ENCODE measurements around the gene CSTF2T. TPM values are rescaled to one million over a fixed set of nuclear protein-coding genes. Genes with fewer than 3 reads are reported as not detected.
A peak's percentile ranks its signal among the peaks of the same experiment; 100 is the strongest.
"Not testable (repeated sequence)": the region's sequence is repeated elsewhere in the genome, so short reads cannot be mapped to it uniquely, and the experiment has no call there.

CSTF2T gene
- polyA plus RNA-seq, 3 donors = 37.5 to 44.6 (median 43.9) TPM

- DNase-seq (ENCODE audit: extremely low read depth in 1 of 11, low read depth in 9 of 11, low spot score in 4 of 11) = no peak
These were observed 8.5 kb upstream of the CSTF2T start for GRCh38 chr10:51707821-51708424.

GRCh38 chr10:51707392-51707791 lies 8.0 kb upstream of the CSTF2T start:
- DNase-seq (ENCODE audit: extremely low read depth in 1 of 11, low read depth in 9 of 11, low spot score in 4 of 11) = no peak

GRCh38 chr10:51706225-51706624 lies 6.8 kb upstream of the CSTF2T start:
- DNase-seq (ENCODE audit: extremely low read depth in 1 of 11, low read depth in 9 of 11, low spot score in 4 of 11) = no peak

GRCh38 chr10:51705774-51706173 lies 6.4 kb upstream of the CSTF2T start:
- no peak for DNase-seq (ENCODE audit: extremely low read depth in 1 of 11, low read depth in 9 of 11, low spot score in 4 of 11)

- DNase-seq (ENCODE audit: extremely low read depth in 1 of 11, low read depth in 9 of 11, low spot score in 4 of 11) = peak; percentile 29 to 71 (median 46)
These were observed 928 bp upstream of the CSTF2T start for GRCh38 chr10:51700228-51700817.

- DNase-seq (ENCODE audit: extremely low read depth in 1 of 11, low read depth in 9 of 11, low spot score in 4 of 11) = peak in 1 of 11 donors; percentile 22
These were observed 285 bp downstream of the CSTF2T start for GRCh38 chr10:51699145-51699474.

- no peak for DNase-seq (ENCODE audit: extremely low read depth in 1 of 11, low read depth in 9 of 11, low spot score in 4 of 11)
These were observed 827 bp downstream of the CSTF2T start for GRCh38 chr10:51698473-51699063.

- no peak for DNase-seq (ENCODE audit: extremely low read depth in 1 of 11, low read depth in 9 of 11, low spot score in 4 of 11)
These were observed 3.1 kb downstream of the CSTF2T start for GRCh38 chr10:51696251-51696650.

- no peak for DNase-seq (ENCODE audit: extremely low read depth in 1 of 11, low read depth in 9 of 11, low spot score in 4 of 11)
These were observed 5.2 kb downstream of the CSTF2T start for GRCh38 chr10:51694086-51694768.

GRCh38 chr10:51691135-51691534 lies 8.3 kb downstream of the CSTF2T start:
- DNase-seq (ENCODE audit: extremely low read depth in 1 of 11, low read depth in 9 of 11, low spot score in 4 of 11) = no peak

GRCh38 chr10:51689536-51689935 lies 9.9 kb downstream of the CSTF2T start:
- no peak for DNase-seq (ENCODE audit: extremely low read depth in 1 of 11, low read depth in 9 of 11, low spot score in 4 of 11)

GRCh38 chr10:51688826-51689225 lies 10.6 kb downstream of the CSTF2T start:
- DNase-seq (ENCODE audit: extremely low read depth in 1 of 11, low read depth in 9 of 11, low spot score in 4 of 11) = not testable (repeated sequence)

GRCh38 chr10:51687296-51687695 lies 12.1 kb downstream of the CSTF2T start:
- no peak for DNase-seq (ENCODE audit: extremely low read depth in 1 of 11, low read depth in 9 of 11, low spot score in 4 of 11)

- DNase-seq (ENCODE audit: extremely low read depth in 1 of 11, low read depth in 9 of 11, low spot score in 4 of 11) = no peak
These were observed 13.6 kb downstream of the CSTF2T start for GRCh38 chr10:51685768-51686167.

GRCh38 chr10:51683031-51683691 lies 16.2 kb downstream of the CSTF2T start:
- DNase-seq (ENCODE audit: extremely low read depth in 1 of 11, low read depth in 9 of 11, low spot score in 4 of 11) = no peak

- no peak for DNase-seq (ENCODE audit: extremely low read depth in 1 of 11, low read depth in 9 of 11, low spot score in 4 of 11)
These were observed 19.6 kb downstream of the CSTF2T start for GRCh38 chr10:51679841-51680240.

GRCh38 chr10:51675088-51675487 lies 24.3 kb downstream of the CSTF2T start:
- no peak for DNase-seq (ENCODE audit: extremely low read depth in 1 of 11, low read depth in 9 of 11, low spot score in 4 of 11)

GRCh38 chr10:51672039-51672535 lies 27.3 kb downstream of the CSTF2T start:
- DNase-seq (ENCODE audit: extremely low read depth in 1 of 11, low read depth in 9 of 11, low spot score in 4 of 11) = no peak

GRCh38 chr10:51669041-51669440 lies 30.4 kb downstream of the CSTF2T start:
- no peak for DNase-seq (ENCODE audit: extremely low read depth in 1 of 11, low read depth in 9 of 11, low spot score in 4 of 11)

- no peak for DNase-seq (ENCODE audit: extremely low read depth in 1 of 11, low read depth in 9 of 11, low spot score in 4 of 11)
These were observed 31.1 kb downstream of the CSTF2T start for GRCh38 chr10:51668336-51668689.

Measured in renal cortex interstitium (tissue), 11 donors.